ENCODE results near the gene MAPKBP1. TPM values are rescaled to one million over a fixed set of nuclear protein-coding genes. Genes with fewer than 3 reads are reported as not detected.
A peak's percentile ranks its signal among the peaks of the same experiment; 100 is the strongest.

The MAPKBP1 gene
- total RNA-seq, 2 donors from 2014 or later: 12.5 to 31.6 TPM

GRCh38 chr15:41819455-41820050 lies 45.3 kb downstream of the MAPKBP1 start:
- no peak for TF ChIP-seq POLR2A (IDR thresholded peaks at IDR 0.05)
- no peak for TF ChIP-seq CTCF (IDR thresholded peaks at IDR 0.05)
- intact Hi-C loops (cut with DNase I): no loop called here
- WGBS, 2 donors: 82 to 100% methylated on average over 7 to 9 of the region's 9 CpGs
- Histone ChIP-seq H3K27ac (no peak overlapping the region), H3K36me3 (replicated peaks in 1 of 2; ENCODE audit: insufficient read depth in 1 of 2, low read depth in 2 of 2) (peaks cover 0 to 8% of the 10 kb centered on the region in 2 donors), H3K4me1 (peaks cover 17% of the 10 kb centered on the region), H3K4me3 (no peak overlapping the region), H3K27me3 (no peaks in the 10 kb centered on the region), H3K9me3 (no peaks in the 10 kb centered on the region)
- DNase-seq (no peak), ATAC-seq (no peak)

- no peak overlapping the region for H3K4me3 ChIP-seq
- no peaks in the 10 kb centered on the region for H3K27me3 ChIP-seq
- H3K4me1 ChIP-seq: peaks cover 17% of the 10 kb centered on the region
- peak overlapping the region in 3 of 4 donors; percentile 14 to 27 (median 23) for H3K27ac ChIP-seq
- ATAC-seq: peak; percentile 90
- 38 to 42% methylated on average over 3 to 6 of the region's 6 CpGs for WGBS, 2 donors
- no peaks in the 10 kb centered on the region for H3K9me3 ChIP-seq
- peak; percentile 83 to 91 (median 88) for DNase-seq
- intact Hi-C loops (cut with DNase I): no loop called here
- peaks cover 0 to 7% of the 10 kb centered on the region in 2 donors for H3K36me3 ChIP-seq (replicated peaks in 1 of 2; ENCODE audit: insufficient read depth in 1 of 2, low read depth in 2 of 2)
- TF ChIP-seq CTCF (IDR thresholded peaks at IDR 0.05) (no peak), POLR2A (IDR thresholded peaks at IDR 0.05) (no peak)
Observed at GRCh38 chr15:41820791-41821423, 46.6 kb downstream of the MAPKBP1 start.

DNA sequence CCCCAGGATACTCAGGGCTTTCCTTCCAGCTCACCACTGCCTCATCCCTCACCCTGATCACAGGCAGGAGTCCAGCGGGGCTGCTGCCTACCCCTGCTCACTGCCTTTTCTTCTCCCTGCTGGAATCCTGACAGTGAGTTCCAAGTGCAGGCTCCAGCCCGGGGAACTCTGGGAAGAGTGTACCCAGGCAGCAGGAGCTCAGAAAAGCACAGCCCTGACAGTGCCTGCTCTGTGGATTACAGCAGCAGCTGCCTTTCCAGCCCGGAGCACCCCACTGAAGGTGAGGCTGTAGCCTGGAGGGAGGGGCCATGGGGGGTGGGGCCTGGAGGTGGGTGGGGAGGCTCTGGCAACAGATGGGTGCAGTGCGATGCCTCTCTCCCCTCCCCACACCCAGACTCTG lies 47.5 kb downstream of the MAPKBP1 start:
- no peak for TF ChIP-seq CTCF (IDR thresholded peaks at IDR 0.05)
- TF ChIP-seq POLR2A (IDR thresholded peaks at IDR 0.05): no peak
- Histone ChIP-seq H3K36me3 (replicated peaks in 1 of 2; ENCODE audit: insufficient read depth in 1 of 2, low read depth in 2 of 2) (peaks cover 0 to 6% of the 10 kb centered on the region in 2 donors), H3K27ac (no peak overlapping the region), H3K4me1 (peaks cover 17% of the 10 kb centered on the region), H3K27me3 (no peaks in the 10 kb centered on the region), H3K4me3 (no peak overlapping the region), H3K9me3 (no peaks in the 10 kb centered on the region)
- intact Hi-C loops (cut with DNase I): no loop called here
- WGBS, 2 donors: 82 to 100% methylated on average over 1 to 2 of the region's 4 CpGs
- ATAC-seq: no peak
- DNase-seq: no peak

DNA sequence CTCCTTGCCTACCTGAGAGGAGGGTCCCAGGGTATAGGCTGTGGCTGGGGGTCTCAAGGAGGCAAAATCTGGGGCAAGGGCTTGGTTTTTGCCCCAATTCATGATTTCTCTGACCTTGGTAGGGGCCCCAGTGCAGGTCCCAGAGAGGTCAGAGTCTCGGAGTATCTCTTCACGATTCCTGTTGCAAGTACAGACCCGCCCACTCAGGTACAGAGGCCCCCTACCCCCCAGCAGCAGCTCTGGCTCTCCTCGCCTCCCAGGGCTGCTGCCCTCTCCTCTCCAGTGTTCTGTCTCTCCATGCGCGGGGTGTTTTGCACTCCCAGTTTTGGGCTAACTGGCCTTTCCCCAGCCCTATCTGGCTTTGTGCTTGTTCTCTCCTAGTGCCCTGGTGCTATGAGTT lies 48.2 kb downstream of the MAPKBP1 start:
- no peak for ATAC-seq
- H3K27ac ChIP-seq: no peak overlapping the region
- no peaks in the 10 kb centered on the region for H3K27me3 ChIP-seq
- no peak overlapping the region for H3K4me3 ChIP-seq
- H3K4me1 ChIP-seq: peaks cover 22% of the 10 kb centered on the region
- intact Hi-C loops (cut with DNase I): no loop called here
- peaks cover 0 to 4% of the 10 kb centered on the region in 2 donors for H3K36me3 ChIP-seq (replicated peaks in 1 of 2; ENCODE audit: insufficient read depth in 1 of 2, low read depth in 2 of 2)
- TF ChIP-seq POLR2A (IDR thresholded peaks at IDR 0.05) (no peak), CTCF (IDR thresholded peaks at IDR 0.05) (no peak)
- no peaks in the 10 kb centered on the region for H3K9me3 ChIP-seq
- DNase-seq: no peak
- 88 to 100% methylated on average over 4 to 6 of the region's 6 CpGs for whole genome bisulfite sequencing, 2 donors

DNA sequence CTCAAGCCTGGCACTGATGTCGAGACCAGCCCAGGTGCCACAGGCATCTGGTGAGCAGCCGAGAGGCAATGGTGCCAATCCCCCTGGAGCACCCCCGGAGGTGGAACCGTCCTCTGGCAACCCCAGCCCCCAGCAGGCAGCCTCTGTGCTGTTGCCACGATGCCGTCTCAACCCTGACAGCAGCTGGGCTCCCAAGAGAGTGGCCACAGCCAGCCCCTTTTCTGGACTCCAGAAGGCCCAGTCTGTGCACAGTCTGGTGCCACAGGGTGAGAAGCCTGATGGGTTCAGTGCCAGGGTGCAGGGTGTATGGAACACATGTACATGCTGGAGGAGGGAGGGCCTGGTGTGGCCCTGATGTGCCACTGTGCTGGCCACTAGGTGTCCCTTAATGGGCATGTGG lies 48.7 kb downstream of the MAPKBP1 start:
- Histone ChIP-seq H3K27me3 (no peaks in the 10 kb centered on the region), H3K4me1 (peaks cover 25% of the 10 kb centered on the region), H3K9me3 (no peaks in the 10 kb centered on the region), H3K27ac (no peak overlapping the region), H3K4me3 (no peak overlapping the region), H3K36me3 (replicated peaks in 1 of 2; ENCODE audit: insufficient read depth in 1 of 2, low read depth in 2 of 2) (peaks cover 0 to 2% of the 10 kb centered on the region in 2 donors)
- intact Hi-C loops (cut with DNase I): no loop called here
- TF ChIP-seq POLR2A (IDR thresholded peaks at IDR 0.05): no peak
- TF ChIP-seq CTCF (IDR thresholded peaks at IDR 0.05): no peak
- WGBS, 2 donors: 67 to 90% methylated on average over 1 to 6 of the region's 6 CpGs
- DNase-seq (no peak), ATAC-seq (no peak)
